Vagina (tissue), 2 donors: ENCODE measurements around the gene DYRK1A. TPM values are rescaled to one million over a fixed set of nuclear protein-coding genes. Genes with fewer than 3 reads are reported as not detected.

Source experiments
- DNase-seq, 2 donors: peaks; one replicate each; pipeline ENCODE4 v3.0.0-alpha.2; 2017; ENCODE audit errors: extremely low spot score in 2 of 2
- H3K27ac ChIP-seq: fragments of 200-600 bp; sonication (generic); one replicate; pipeline ENCODE4 v1.5.1; 2019
- H3K27me3 ChIP-seq: fragments of 200-600 bp; sonication (generic); one replicate; pipeline ENCODE4 v1.5.1; 2019
- H3K36me3 ChIP-seq, 2 donors: fragments of 200-600 bp; sonication (generic); one replicate each; pipeline ENCODE4 v1.5.1; 2017 to 2019
- H3K4me1 ChIP-seq: fragments of 200-600 bp; sonication (generic); one replicate; pipeline ENCODE4 v1.5.1; 2019
- H3K4me3 ChIP-seq, 2 donors: fragments of 200-600 bp; sonication (generic); 1 replicate in 1 of 2; 2 replicates in 1 of 2; pipeline ENCODE4 v1.5.1; 2016 to 2019
- H3K9me3 ChIP-seq: fragments of 200-600 bp; sonication (generic); one replicate; pipeline ENCODE4 v1.5.1; 2019
- POLR2A ChIP-seq, 2 donors: fragments of 450-650 bp; IDR thresholded peaks; one replicate each; pipeline ENCODE4 v1.6.1; 2017; ENCODE audit warnings: antibody characterized with exemption in 2 of 2, mild to moderate bottlenecking in 2 of 2, moderate library complexity in 2 of 2
- POLR2AphosphoS5 ChIP-seq, 2 donors: sonication (generic); formaldehyde crosslinking; IDR thresholded peaks; one replicate each; pipeline ENCODE4 v1.9.0; 2017; ENCODE audit warnings: antibody characterized with exemption in 2 of 2, mild to moderate bottlenecking in 2 of 2, low read depth in 1 of 2; ENCODE audit not compliant: insufficient read depth in 1 of 2
- intact Hi-C: fragments of 100-400 bp; cut with DNase I; formaldehyde crosslinking; loops from one replicate; pipeline ENCODE4 v1.15.1; 2023
- total RNA-seq: library from RNA; depleted of rRNA; stranded (reverse); fragments of >200 nt; gene quantifications from one replicate; pipeline ENCODE4 v1.2.3, GENCODE V29; 2016
- TF ChIP-seq, protein P1 (sequence below), 3 experiments: fragments of 450-650 bp in 2 of 3; fragments of 200-600 bp in 1 of 3; sonication (generic) in 1 of 3; IDR thresholded peaks; one replicate each; pipeline ENCODE4 v1.5.1; 2017 to 2019; ENCODE audit warnings: antibody characterized with exemption in 3 of 3, mild to moderate bottlenecking in 2 of 3, moderate library complexity in 2 of 3

Gene DYRK1A
- total RNA-seq, 1 donor from 2014 or later: 78.1 TPM

DNA sequence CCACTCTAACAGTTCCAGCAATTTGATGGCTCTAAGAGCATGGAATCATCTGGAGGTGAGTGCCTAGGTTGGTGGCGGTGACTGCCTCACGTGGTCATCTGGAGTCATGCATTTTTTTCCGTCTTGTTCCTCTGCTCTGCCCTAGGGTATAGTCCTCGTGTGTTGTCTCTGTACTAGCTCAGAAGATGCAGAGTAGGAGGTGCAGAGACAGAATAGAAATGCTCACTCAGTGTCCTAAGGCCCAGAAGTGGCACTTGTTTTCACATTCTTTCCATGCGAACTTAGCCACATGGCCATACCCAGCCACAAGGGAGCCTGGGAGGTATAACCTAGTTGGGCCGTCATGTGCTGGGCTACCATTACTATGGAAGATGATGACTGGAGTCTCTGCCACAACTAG, 30.3 kb downstream of the DYRK1A start:
- no peak overlapping the region for H3K4me3 ChIP-seq
- no peaks in the 10 kb centered on the region for H3K27me3 ChIP-seq
- H3K4me1 ChIP-seq: peaks cover 79% of the 10 kb centered on the region
- intact Hi-C loops: no loop called here
- TF ChIP-seq, protein P1, sequence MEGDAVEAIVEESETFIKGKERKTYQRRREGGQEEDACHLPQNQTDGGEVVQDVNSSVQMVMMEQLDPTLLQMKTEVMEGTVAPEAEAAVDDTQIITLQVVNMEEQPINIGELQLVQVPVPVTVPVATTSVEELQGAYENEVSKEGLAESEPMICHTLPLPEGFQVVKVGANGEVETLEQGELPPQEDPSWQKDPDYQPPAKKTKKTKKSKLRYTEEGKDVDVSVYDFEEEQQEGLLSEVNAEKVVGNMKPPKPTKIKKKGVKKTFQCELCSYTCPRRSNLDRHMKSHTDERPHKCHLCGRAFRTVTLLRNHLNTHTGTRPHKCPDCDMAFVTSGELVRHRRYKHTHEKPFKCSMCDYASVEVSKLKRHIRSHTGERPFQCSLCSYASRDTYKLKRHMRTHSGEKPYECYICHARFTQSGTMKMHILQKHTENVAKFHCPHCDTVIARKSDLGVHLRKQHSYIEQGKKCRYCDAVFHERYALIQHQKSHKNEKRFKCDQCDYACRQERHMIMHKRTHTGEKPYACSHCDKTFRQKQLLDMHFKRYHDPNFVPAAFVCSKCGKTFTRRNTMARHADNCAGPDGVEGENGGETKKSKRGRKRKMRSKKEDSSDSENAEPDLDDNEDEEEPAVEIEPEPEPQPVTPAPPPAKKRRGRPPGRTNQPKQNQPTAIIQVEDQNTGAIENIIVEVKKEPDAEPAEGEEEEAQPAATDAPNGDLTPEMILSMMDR (IDR thresholded peaks at IDR 0.05): no peak
- TF ChIP-seq POLR2AphosphoS5 (IDR thresholded peaks at IDR 0.05; ENCODE audit: insufficient read depth in 1 of 2, low read depth in 1 of 2) (no peak), POLR2A (IDR thresholded peaks at IDR 0.05) (no peak)
- no peak for DNase-seq
- no peaks in the 10 kb centered on the region for H3K36me3 ChIP-seq
- no peaks in the 10 kb centered on the region for H3K9me3 ChIP-seq
- H3K27ac ChIP-seq: no peak overlapping the region

DNA sequence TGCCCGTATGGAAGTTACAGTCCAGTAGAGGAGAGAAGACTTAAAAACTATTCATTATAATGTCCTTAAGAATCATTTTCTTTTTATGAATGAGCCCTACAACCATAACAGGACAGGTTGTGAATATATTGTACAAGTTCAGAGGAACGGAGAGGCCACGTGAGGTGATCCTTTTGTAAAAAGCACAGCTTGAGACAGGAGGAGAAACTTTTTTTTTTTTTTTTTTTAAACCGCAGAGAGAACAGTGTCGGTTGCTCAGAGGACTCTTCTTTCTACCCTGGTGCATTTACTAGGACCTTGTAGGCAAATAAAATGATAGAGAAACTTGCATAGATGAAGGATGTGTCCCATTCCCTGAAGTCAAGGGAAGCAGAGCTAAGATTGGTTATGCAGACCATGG, 32.1 kb downstream of the DYRK1A start:
- H3K36me3 ChIP-seq: no peaks in the 10 kb centered on the region
- no peak overlapping the region for H3K27ac ChIP-seq
- H3K9me3 ChIP-seq: no peaks in the 10 kb centered on the region
- H3K4me3 ChIP-seq: no peak overlapping the region
- no peaks in the 10 kb centered on the region for H3K27me3 ChIP-seq
- H3K4me1 ChIP-seq: peaks cover 62% of the 10 kb centered on the region
- DNase-seq: no peak
- intact Hi-C loops: no loop called here
- TF ChIP-seq POLR2A (IDR thresholded peaks at IDR 0.05): no peak
- TF ChIP-seq, protein P1 (IDR thresholded peaks at IDR 0.05): no peak
- TF ChIP-seq POLR2AphosphoS5 (IDR thresholded peaks at IDR 0.05; ENCODE audit: insufficient read depth in 1 of 2, low read depth in 1 of 2): no peak

DNA sequence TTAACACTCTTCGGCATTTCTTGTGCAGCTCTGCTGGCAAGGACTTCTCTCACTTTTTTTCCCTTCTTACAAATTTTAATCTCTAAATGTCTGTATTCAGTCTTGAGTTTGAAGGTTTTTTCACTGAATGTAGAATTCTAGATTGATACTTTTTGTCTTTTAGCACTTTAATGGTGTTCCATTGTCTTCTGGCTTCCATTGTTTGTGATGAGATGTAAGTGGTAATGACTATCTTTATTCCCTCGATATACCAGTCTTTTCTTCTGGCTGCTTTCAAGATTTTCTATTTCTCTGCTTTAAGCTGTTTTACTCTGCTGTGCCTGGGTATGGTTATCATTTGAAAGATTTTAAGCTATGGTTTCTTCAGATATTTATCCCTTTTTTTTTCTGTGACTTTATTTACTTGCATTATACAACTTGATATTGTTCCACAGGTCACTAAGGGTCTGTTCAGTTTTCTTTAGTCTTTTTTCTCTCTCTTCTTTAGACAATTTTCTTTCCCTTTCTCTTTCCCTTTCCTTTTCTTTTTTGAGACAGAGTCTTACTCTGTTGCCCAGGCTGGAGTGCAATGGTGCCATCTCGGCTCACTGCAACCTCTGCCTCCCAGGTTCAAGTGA, 35.8 kb downstream of the DYRK1A start:
- H3K9me3 ChIP-seq: no peaks in the 10 kb centered on the region
- no peaks in the 10 kb centered on the region for H3K27me3 ChIP-seq
- H3K4me1 ChIP-seq: peaks cover 57% of the 10 kb centered on the region
- no peak for DNase-seq
- H3K27ac ChIP-seq: no peak overlapping the region
- TF ChIP-seq POLR2AphosphoS5 (IDR thresholded peaks at IDR 0.05; ENCODE audit: insufficient read depth in 1 of 2, low read depth in 1 of 2): no peak
- TF ChIP-seq, protein P1 (IDR thresholded peaks at IDR 0.05): no peak
- TF ChIP-seq POLR2A (IDR thresholded peaks at IDR 0.05): no peak
- no peaks in the 10 kb centered on the region for H3K36me3 ChIP-seq
- intact Hi-C loops: no loop called here
- H3K4me3 ChIP-seq: no peak overlapping the region

DNA sequence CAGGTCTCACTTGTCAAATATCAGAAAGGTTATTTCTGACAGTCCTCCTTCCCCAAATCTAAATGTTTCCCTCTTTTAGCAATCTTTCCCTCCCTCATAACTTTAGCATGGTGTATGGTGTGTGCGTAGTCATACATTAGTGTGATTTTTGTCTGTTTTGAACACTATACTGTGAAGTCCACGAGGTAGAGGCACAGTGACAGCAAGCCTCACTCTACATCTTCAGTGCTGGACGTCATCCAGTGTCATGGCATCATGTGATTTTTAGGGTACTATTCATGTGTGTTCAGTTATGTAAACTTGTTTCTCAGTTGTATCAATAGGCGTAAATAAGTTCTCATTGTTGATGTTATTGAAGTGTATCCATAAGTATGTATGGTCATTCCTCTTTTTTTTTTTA, 39.1 kb downstream of the DYRK1A start:
- Histone ChIP-seq H3K9me3 (no peaks in the 10 kb centered on the region), H3K36me3 (no peaks in the 10 kb centered on the region), H3K27ac (no peak overlapping the region), H3K27me3 (no peaks in the 10 kb centered on the region), H3K4me3 (no peak overlapping the region), H3K4me1 (peaks cover 61% of the 10 kb centered on the region)
- TF ChIP-seq, protein P1 (IDR thresholded peaks at IDR 0.05): no peak
- TF ChIP-seq POLR2AphosphoS5 (IDR thresholded peaks at IDR 0.05; ENCODE audit: insufficient read depth in 1 of 2, low read depth in 1 of 2) (no peak), POLR2A (IDR thresholded peaks at IDR 0.05) (no peak)
- DNase-seq: no peak
- intact Hi-C loops: no loop called here

DNA sequence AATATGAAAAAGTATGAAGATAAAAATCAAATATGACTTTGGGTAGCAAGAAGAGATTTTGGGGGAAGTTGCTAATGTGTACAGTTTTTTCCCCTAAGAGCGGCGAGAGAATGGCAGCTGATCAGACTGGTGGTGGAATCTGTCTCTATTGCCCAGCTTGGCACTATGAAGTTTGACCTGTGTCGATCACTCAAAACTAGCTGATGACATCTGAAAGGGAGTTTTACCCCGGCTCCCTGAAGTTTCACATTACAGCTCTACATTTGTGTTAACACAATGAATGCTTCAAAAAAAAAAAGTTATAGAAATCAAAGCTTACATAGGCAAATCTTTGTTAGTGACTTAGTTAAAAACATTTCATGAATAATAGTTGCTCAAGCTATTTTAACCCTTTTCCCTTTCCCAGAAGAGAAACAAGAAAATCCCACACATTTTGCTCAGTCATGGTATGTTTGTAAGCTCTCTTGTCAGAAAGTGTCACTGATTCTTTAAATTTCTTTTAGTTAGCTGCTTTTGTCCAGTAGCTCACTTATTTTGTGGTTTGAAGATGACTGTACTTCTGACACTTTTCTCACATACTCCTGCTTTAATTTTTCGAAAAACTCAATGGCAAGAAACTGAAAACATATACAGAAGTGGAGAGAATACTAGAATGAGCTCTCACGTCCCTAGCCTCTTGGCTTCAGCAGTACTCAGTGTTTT, 41.3 kb downstream of the DYRK1A start:
- DNase-seq: no peak
- H3K4me1 ChIP-seq: peaks cover 84% of the 10 kb centered on the region
- TF ChIP-seq, protein P1 (IDR thresholded peaks at IDR 0.05): no peak
- H3K4me3 ChIP-seq: no peak overlapping the region
- H3K27me3 ChIP-seq: no peaks in the 10 kb centered on the region
- H3K27ac ChIP-seq: no peak overlapping the region
- intact Hi-C loops: no loop called here
- no peaks in the 10 kb centered on the region for H3K9me3 ChIP-seq
- no peaks in the 10 kb centered on the region for H3K36me3 ChIP-seq
